Measurements from ENCODE around the gene TGFBR2. TPM values are rescaled to one million over a fixed set of nuclear protein-coding genes. Genes with fewer than 3 reads are reported as not detected.

TGFBR2 gene
- total RNA-seq, 2 donors from 2014 or later: 53.0 to 69.6 TPM

DNA sequence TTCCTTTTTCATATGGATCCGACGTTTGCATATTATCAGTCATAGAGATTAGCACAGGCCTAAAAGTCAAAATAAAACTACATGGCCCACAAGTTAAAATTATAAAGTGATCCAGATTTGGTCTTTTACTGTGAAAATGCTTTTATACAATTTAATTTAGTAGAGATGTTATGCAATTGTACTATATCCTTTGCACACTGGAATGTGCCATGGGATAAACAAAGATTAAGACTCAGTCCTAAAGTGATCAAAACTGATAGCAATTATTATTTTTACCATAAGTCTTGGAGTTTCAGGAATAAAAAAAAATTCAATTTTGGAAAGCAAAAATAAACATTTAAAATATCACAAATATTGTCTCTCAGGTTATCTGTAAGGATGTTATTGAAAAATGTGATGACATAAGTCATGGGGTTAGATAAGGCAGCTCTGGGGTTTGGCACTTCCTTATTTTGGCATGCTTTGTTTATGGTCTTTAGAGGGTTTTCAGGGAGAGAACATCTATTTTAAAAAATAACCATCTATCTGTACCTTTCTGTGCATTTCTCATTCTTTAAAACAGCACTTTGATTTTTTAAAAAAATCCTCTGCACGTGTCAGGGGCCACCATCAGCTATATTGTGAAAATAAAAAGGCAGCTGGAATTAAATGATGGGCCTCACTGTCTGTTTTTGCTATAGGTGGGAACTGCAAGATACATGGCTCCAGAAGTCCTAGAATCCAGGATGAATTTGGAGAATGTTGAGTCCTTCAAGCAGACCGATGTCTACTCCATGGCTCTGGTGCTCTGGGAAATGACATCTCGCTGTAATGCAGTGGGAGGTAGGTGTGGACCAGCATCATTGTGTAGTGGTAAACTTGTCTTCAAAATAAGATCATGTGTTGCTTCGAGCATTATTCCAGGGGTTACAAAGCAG, 67.3 kb downstream of the TGFBR2 start:
- WGBS: 90% methylated on average over 6 of the region's 6 CpGs
- Histone ChIP-seq H3K9me3 (no peaks in the 10 kb centered on the region), H3K27ac (no peak overlapping the region), H3K27me3 (replicated peaks; ENCODE audit: insufficient read depth) (no peaks in the 10 kb centered on the region), H3K4me1 (replicated peaks) (no peaks in the 10 kb centered on the region), H3K36me3 (no peaks in the 10 kb centered on the region), H3K4me3 (no peak overlapping the region)
- no peak for TF ChIP-seq POLR2A (IDR thresholded peaks at IDR 0.05)
- TF ChIP-seq POLR2AphosphoS5 (IDR thresholded peaks at IDR 0.05): no peak
- TF ChIP-seq CTCF (IDR thresholded peaks at IDR 0.05): no peak
- DNase-seq (ENCODE audit: low spot score): no peak
- intact Hi-C loops (cut with DNase I): no loop called here

DNA sequence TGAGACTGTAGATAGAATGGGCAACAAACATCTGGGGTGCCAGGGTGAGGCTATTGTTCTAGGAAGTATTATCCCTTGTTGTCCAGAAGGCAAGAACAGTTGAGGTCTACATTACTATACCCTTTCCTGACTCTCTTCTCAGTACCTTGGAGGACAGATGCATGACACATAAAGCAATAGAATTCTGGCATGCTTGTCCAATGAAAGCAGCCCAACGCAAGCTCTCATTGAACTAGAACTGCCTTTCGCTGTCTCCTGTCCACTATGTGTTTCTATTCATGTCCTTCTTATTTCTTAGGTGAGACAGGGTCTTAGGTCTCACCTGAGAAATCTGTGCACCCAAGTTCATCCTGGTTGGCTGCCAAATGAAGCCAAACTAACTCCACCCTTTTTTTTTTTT, 68.6 kb downstream of the TGFBR2 start:
- no peaks in the 10 kb centered on the region for H3K36me3 ChIP-seq
- TF ChIP-seq POLR2AphosphoS5 (IDR thresholded peaks at IDR 0.05) (no peak), POLR2A (IDR thresholded peaks at IDR 0.05) (no peak), CTCF (IDR thresholded peaks at IDR 0.05) (no peak)
- H3K4me1 ChIP-seq (replicated peaks): no peaks in the 10 kb centered on the region

DNA sequence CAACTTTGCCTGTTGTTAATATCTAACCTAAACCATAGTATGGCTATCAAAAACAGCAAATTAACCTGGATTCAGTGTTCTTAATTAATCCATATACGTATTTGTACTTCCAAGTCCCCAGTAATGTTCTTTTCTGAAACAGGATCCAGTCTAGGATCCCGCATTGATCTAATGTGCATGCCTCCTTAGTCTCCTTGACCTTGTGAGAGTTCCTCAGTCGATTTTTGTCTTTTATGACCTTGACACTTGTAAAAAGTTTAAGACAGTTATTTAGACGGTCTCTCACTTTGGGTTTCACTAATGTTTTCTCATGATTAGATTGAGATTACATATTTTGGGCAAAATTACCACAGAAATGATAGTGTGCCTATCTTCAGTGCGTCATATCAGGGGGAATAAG, 69.4 kb downstream of the TGFBR2 start:
- TF ChIP-seq CTCF (IDR thresholded peaks at IDR 0.05) (no peak), POLR2AphosphoS5 (IDR thresholded peaks at IDR 0.05) (no peak), POLR2A (IDR thresholded peaks at IDR 0.05) (no peak)

More for the DNA sequence above, 68.6 kb downstream of the TGFBR2 start:
- Histone ChIP-seq H3K27me3 (replicated peaks; ENCODE audit: insufficient read depth) (no peaks in the 10 kb centered on the region), H3K27ac (no peak overlapping the region), H3K9me3 (no peaks in the 10 kb centered on the region), H3K4me3 (no peak overlapping the region)
- DNase-seq (ENCODE audit: low spot score): no peak
- WGBS: 98% methylated on average over 2 of the region's 2 CpGs
- intact Hi-C loops (cut with DNase I): no loop called here

DNA sequence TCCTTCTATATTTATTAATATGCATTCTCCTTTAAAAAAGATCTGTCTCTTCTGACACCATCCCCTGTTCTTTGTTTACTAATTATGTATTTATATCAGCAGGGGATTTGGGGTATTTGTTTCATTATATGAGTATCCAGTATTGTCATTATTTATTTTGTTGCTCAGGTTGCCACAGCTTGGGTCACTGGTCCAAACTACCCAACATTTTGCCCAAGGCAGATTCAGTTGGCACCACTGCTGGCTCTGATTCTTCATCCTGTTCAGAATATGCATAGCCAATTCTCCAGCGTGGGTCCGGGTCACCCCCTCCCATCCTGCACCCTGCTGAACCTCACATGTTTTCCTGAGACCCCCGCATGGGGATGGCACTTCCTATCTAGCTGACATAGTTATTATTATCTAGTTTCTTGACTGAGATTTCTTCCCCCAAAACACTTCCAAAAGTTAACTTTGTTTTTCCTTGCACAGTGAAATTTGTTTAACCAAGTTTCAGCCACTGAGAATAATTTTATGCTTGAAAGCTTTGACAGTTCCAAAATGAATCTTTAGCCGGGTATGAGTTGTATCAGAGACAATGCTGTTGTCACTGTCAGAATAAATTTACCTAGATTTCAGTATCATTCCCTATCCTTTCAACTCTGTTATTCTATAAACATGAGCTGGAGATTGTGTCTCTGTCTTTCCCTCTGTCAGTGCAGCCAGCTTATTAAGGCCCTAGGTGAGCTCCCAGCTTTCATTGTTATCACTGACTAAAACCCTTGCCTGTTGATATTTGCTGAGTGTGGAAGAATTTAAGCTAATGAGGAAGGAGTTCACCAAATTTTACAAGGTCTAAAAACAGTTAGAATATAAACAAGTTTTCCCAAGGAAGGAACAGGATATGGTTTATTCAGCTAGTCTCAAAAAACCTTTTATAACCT, 70.3 kb downstream of the TGFBR2 start:
- intact Hi-C loops (cut with DNase I): no loop called here
- H3K4me1 ChIP-seq (replicated peaks): no peaks in the 10 kb centered on the region
- H3K27me3 ChIP-seq (replicated peaks; ENCODE audit: insufficient read depth): no peaks in the 10 kb centered on the region
- no peak overlapping the region for H3K27ac ChIP-seq
- no peak overlapping the region for H3K4me3 ChIP-seq
- no peaks in the 10 kb centered on the region for H3K36me3 ChIP-seq
- DNase-seq (ENCODE audit: low spot score): no peak
- no peak for TF ChIP-seq CTCF (IDR thresholded peaks at IDR 0.05)
- no peak for TF ChIP-seq POLR2A (IDR thresholded peaks at IDR 0.05)
- no peak for TF ChIP-seq POLR2AphosphoS5 (IDR thresholded peaks at IDR 0.05)
- 63% methylated on average over 4 of the region's 4 CpGs for WGBS
- no peaks in the 10 kb centered on the region for H3K9me3 ChIP-seq

More for the DNA sequence above, 69.4 kb downstream of the TGFBR2 start:
- Histone ChIP-seq H3K4me3 (no peak overlapping the region), H3K27me3 (replicated peaks; ENCODE audit: insufficient read depth) (no peaks in the 10 kb centered on the region), H3K9me3 (no peaks in the 10 kb centered on the region), H3K4me1 (replicated peaks) (no peaks in the 10 kb centered on the region), H3K36me3 (no peaks in the 10 kb centered on the region), H3K27ac (no peak overlapping the region)
- 82% methylated on average over 5 of the region's 5 CpGs for WGBS
- intact Hi-C loops (cut with DNase I): no loop called here
- no peak for DNase-seq (ENCODE audit: low spot score)

All from prostate gland (tissue), 2 donors.